H9 (cell line): ENCODE results near the gene DMWD. TPM values are rescaled to one million over a fixed set of nuclear protein-coding genes. Genes with fewer than 3 reads are reported as not detected.

Experiments
- DNase-seq: peaks from one replicate; pipeline ENCODE4 v3.0.0-alpha.2; 2017
- H2AFZ ChIP-seq: one replicate; pipeline ENCODE4 v1.6.1; 2013; ENCODE audit warnings: mild to moderate bottlenecking, low read length, control low read depth, moderate library complexity
- H2AK5ac ChIP-seq: 2 replicates; pipeline ENCODE4 v1.6.1; 2013; ENCODE audit warnings: low read length, control low read depth, mixed read lengths; ENCODE audit not compliant: insufficient read length
- H2BK120ac ChIP-seq: one replicate; pipeline ENCODE4 v1.6.1; 2013; ENCODE audit warnings: low read depth, mild to moderate bottlenecking, low read length, control low read depth, inconsistent platforms; ENCODE audit not compliant: poor library complexity, severe bottlenecking
- H2BK12ac ChIP-seq: 2 replicates; pipeline ENCODE4 v1.6.1; 2013; ENCODE audit warnings: low read length, control low read depth, mixed read lengths, low read depth; ENCODE audit not compliant: insufficient read length
- H2BK15ac ChIP-seq: 2 replicates; pipeline ENCODE4 v1.6.1; 2013; ENCODE audit warnings: low read depth, low read length, control low read depth
- H2BK20ac ChIP-seq: one replicate; pipeline ENCODE4 v1.6.1; 2013; ENCODE audit warnings: low read depth, mild to moderate bottlenecking, low read length, control low read depth, inconsistent platforms; ENCODE audit not compliant: poor library complexity, severe bottlenecking
- H2BK5ac ChIP-seq: 2 replicates; pipeline ENCODE4 v1.6.1; 2013; ENCODE audit warnings: low read length, control low read depth, mixed read lengths; ENCODE audit not compliant: insufficient read length
- H3K14ac ChIP-seq: 2 replicates; pipeline ENCODE4 v1.6.1; 2013; ENCODE audit warnings: low read length, control low read depth; ENCODE audit not compliant: insufficient read depth
- H3K18ac ChIP-seq: 2 replicates; pipeline ENCODE4 v1.6.1; 2013; ENCODE audit warnings: low read depth, mild to moderate bottlenecking, mixed read lengths, low read length, control low read depth; ENCODE audit not compliant: insufficient read length
- H3K23ac ChIP-seq: 2 replicates; pipeline ENCODE4 v1.6.1; 2013; ENCODE audit warnings: low read length, control low read depth, mixed read lengths, low read depth; ENCODE audit not compliant: insufficient read length
- H3K23me2 ChIP-seq: 2 replicates; pipeline ENCODE4 v1.6.1; 2013; ENCODE audit warnings: low read depth, mild to moderate bottlenecking, mixed read lengths, low read length, control low read depth; ENCODE audit not compliant: insufficient read length, poor library complexity, severe bottlenecking
- H3K27ac ChIP-seq: 2 replicates; pipeline ENCODE4 v1.5.1; 2013; ENCODE audit warnings: low read length, control low read depth, mixed read lengths, low read depth; ENCODE audit not compliant: insufficient read length
- H3K27me3 ChIP-seq: 2 replicates; pipeline ENCODE4 v1.6.1; 2013; ENCODE audit warnings: low read length, control low read depth, inconsistent platforms; ENCODE audit not compliant: insufficient read depth
- H3K4ac ChIP-seq: 2 replicates; pipeline ENCODE4 v1.6.1; 2013; ENCODE audit warnings: low read depth, mild to moderate bottlenecking, control low read depth, inconsistent platforms, low read length, moderate library complexity
- H3K4me1 ChIP-seq: 2 replicates; pipeline ENCODE4 v1.6.1; 2013; ENCODE audit warnings: low read length, control low read depth, inconsistent platforms; ENCODE audit not compliant: insufficient read depth
- H3K4me2 ChIP-seq: 2 replicates; pipeline ENCODE4 v1.6.1; 2013; ENCODE audit warnings: low read length, control low read depth, mixed read lengths; ENCODE audit not compliant: insufficient read length, insufficient read depth
- H3K56ac ChIP-seq: 2 replicates; pipeline ENCODE4 v1.6.1; 2013; ENCODE audit warnings: low read depth, mild to moderate bottlenecking, mixed read lengths, low read length, control low read depth; ENCODE audit not compliant: insufficient read length
- H3K79me1 ChIP-seq: 2 replicates; pipeline ENCODE4 v1.6.1; 2013; ENCODE audit warnings: low read depth, mild to moderate bottlenecking, moderate library complexity, low read length, control low read depth, inconsistent platforms; ENCODE audit not compliant: insufficient read depth, poor library complexity, severe bottlenecking
- H3K79me2 ChIP-seq: 2 replicates; pipeline ENCODE4 v1.6.1; 2013; ENCODE audit warnings: low read length, control low read depth, inconsistent platforms; ENCODE audit not compliant: insufficient read depth
- H3K9ac ChIP-seq: 2 replicates; pipeline ENCODE4 v1.6.1; 2013; ENCODE audit warnings: low read length, control low read depth, mixed read lengths; ENCODE audit not compliant: insufficient read length; ENCODE audit errors: extremely low read depth
- H3K9me3 ChIP-seq: one replicate; pipeline ENCODE4 v1.6.1; 2013; ENCODE audit warnings: low read depth, low read length, inconsistent platforms; ENCODE audit not compliant: control insufficient read depth
- H3T11ph ChIP-seq: one replicate; pipeline ENCODE4 v1.6.1; 2013; ENCODE audit warnings: mild to moderate bottlenecking, low read length, control low read depth, inconsistent platforms
- H4K20me1 ChIP-seq: one replicate; pipeline ENCODE4 v1.6.1; 2013; ENCODE audit not compliant: control insufficient read depth, insufficient read length, insufficient read depth
- H4K5ac ChIP-seq: 2 replicates; pipeline ENCODE4 v1.6.1; 2013; ENCODE audit warnings: low read depth, mild to moderate bottlenecking, mixed read lengths, low read length, control low read depth; ENCODE audit not compliant: insufficient read length
- H4K8ac ChIP-seq: replicated peaks from 2 replicates; pipeline ENCODE4 v1.6.1; 2013; ENCODE audit warnings: low read length, control low read depth, mixed read lengths, low read depth; ENCODE audit not compliant: insufficient read length
- H4K91ac ChIP-seq: 2 replicates; pipeline ENCODE4 v1.6.1; 2013; ENCODE audit warnings: low read depth, mild to moderate bottlenecking, moderate library complexity, mixed read lengths, low read length, control low read depth; ENCODE audit not compliant: insufficient read length
- H3K27ac Mint-ChIP-seq, 3 experiments: 2 replicates in 2 of 3; 3 replicates in 1 of 3; pipeline ENCODE4 v1.8.0; 2020 to 2021; ENCODE audit warnings: mixed read lengths in 3 of 3, mild to moderate bottlenecking in 1 of 3, moderate library complexity in 1 of 3
- H3K27me3 Mint-ChIP-seq: 2 replicates; pipeline ENCODE4 v1.8.0; 2021; ENCODE audit warnings: low read depth, mild to moderate bottlenecking, moderate library complexity, mixed read lengths
- H3K36me3 Mint-ChIP-seq, 3 experiments: 2 replicates in 2 of 3; 3 replicates in 1 of 3; pipeline ENCODE4 v1.8.0; 2020 to 2021; ENCODE audit warnings: low read depth in 3 of 3, mixed read lengths in 3 of 3; ENCODE audit not compliant: insufficient read depth in 1 of 3
- H3K4me1 Mint-ChIP-seq, 2 experiments: 2 replicates each; pipeline ENCODE4 v1.8.0; 2020; ENCODE audit warnings: mixed read lengths in 2 of 2
- H3K4me3 Mint-ChIP-seq, 2 experiments: 2 replicates in 1 of 2; 3 replicates in 1 of 2; pipeline ENCODE4 v1.8.0; 2020 to 2021; ENCODE audit warnings: mild to moderate bottlenecking in 2 of 2, mixed read lengths in 2 of 2, moderate library complexity in 1 of 2
- H3K9me3 Mint-ChIP-seq, 2 experiments: 2 replicates in 1 of 2; 3 replicates in 1 of 2; pipeline ENCODE4 v1.8.0; 2020; ENCODE audit warnings: mild to moderate bottlenecking in 2 of 2, mixed read lengths in 2 of 2, moderate library complexity in 1 of 2
- WGBS: extraction: QIAGEN DNeasy Blood & Tissue Kit; methylation state at CpG from one replicate; pipeline ENCODE4 v1.1.7; 2013; ENCODE audit warnings: missing lambda C conversion rate, low lambda C conversion rate, mixed read lengths; ENCODE audit not compliant: insufficient read length; ENCODE audit errors: extremely low coverage; 5-methylcytosine and 5-hydroxymethylcytosine counted together
- total RNA-seq: library from RNA; stranded (reverse); gene quantifications from 2 replicates; pipeline ENCODE4 v1.2.1, GENCODE V29; 2021
- TF ChIP-seq, protein P1 (sequence below): fragments of 200-600 bp; sonication (generic); conservative IDR thresholded peaks from 3 replicates; pipeline ENCODE4 v1.8.0; 2021; ENCODE audit warnings: antibody characterized with exemption, mild to moderate bottlenecking

The DMWD gene
- total RNA-seq, 1 experiment from 2014 or later = 75.1 TPM

GRCh38 chr19:45746866-45747265, 45.8 kb downstream of the DMWD start:
- Histone ChIP-seq H3K27ac (no peak overlapping the region), H2BK120ac (no peak overlapping the region), H2BK5ac (no peak overlapping the region), H3K18ac (no peak overlapping the region), H3K4ac (no peak overlapping the region), H3K4me1 (no peaks in the 10 kb centered on the region; the same call in 1 of the 2 replicates), H4K91ac (no peak overlapping the region), H3K9me3 (no peaks in the 10 kb centered on the region), H4K5ac (no peak overlapping the region), H3K79me1 (no peaks in the 10 kb centered on the region), H3K4me2 (no peak overlapping the region), H2AK5ac (no peak overlapping the region), H3K79me2 (no peaks in the 10 kb centered on the region), H3K23ac (no peak overlapping the region), H2AFZ (no peak overlapping the region), H3K14ac (no peak overlapping the region), H3K27me3 (no peaks in the 10 kb centered on the region; the same call in 1 of the 2 replicates), H2BK20ac (no peak overlapping the region), H3T11ph (no peak overlapping the region), H3K23me2 (no peaks in the 10 kb centered on the region), H3K56ac (no peak overlapping the region), H4K8ac (no peak overlapping the region), H4K20me1 (no peaks in the 10 kb centered on the region), H2BK12ac (no peak overlapping the region), H3K9ac (no peak overlapping the region), H2BK15ac (no peak overlapping the region)
- Mint-ChIP-seq H3K27me3 (peaks cover 13% of the 10 kb centered on the region), H3K27ac (no peak overlapping the region), H3K9me3 (no peaks in the 10 kb centered on the region), H3K4me1 (peaks cover 5 to 8% of the 10 kb centered on the region in 2 experiments), H3K4me3 (no peak overlapping the region), H3K36me3 (no peaks in the 10 kb centered on the region)
- no peak for DNase-seq
- TF ChIP-seq, protein P1, sequence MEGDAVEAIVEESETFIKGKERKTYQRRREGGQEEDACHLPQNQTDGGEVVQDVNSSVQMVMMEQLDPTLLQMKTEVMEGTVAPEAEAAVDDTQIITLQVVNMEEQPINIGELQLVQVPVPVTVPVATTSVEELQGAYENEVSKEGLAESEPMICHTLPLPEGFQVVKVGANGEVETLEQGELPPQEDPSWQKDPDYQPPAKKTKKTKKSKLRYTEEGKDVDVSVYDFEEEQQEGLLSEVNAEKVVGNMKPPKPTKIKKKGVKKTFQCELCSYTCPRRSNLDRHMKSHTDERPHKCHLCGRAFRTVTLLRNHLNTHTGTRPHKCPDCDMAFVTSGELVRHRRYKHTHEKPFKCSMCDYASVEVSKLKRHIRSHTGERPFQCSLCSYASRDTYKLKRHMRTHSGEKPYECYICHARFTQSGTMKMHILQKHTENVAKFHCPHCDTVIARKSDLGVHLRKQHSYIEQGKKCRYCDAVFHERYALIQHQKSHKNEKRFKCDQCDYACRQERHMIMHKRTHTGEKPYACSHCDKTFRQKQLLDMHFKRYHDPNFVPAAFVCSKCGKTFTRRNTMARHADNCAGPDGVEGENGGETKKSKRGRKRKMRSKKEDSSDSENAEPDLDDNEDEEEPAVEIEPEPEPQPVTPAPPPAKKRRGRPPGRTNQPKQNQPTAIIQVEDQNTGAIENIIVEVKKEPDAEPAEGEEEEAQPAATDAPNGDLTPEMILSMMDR = no peak
- no CpG with 5 or more reads among the region's 5 CpGs for WGBS
